ENCODE results near the gene FOXO6.

DNA sequence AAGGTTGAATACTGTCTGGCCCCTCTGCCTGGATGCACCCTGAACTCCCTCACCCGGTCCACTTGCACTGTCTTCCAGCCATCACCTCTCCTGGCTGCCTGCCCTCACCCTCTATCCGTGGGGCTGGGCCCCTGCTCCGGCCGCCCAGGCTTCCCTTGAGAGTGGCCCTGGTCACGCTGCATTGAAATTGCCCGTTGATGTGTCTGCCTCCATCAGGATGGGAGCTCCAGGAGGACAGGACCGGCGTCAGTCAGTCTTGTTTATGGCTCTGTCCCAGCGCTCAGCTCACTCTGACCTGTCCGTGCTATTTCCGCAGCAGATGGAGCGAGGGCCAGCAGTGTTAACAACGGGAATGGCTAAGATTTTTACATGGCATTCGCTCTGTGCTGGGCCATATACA is 34.9 kb downstream of the FOXO6 start:
- TF ChIP-seq, protein P1, sequence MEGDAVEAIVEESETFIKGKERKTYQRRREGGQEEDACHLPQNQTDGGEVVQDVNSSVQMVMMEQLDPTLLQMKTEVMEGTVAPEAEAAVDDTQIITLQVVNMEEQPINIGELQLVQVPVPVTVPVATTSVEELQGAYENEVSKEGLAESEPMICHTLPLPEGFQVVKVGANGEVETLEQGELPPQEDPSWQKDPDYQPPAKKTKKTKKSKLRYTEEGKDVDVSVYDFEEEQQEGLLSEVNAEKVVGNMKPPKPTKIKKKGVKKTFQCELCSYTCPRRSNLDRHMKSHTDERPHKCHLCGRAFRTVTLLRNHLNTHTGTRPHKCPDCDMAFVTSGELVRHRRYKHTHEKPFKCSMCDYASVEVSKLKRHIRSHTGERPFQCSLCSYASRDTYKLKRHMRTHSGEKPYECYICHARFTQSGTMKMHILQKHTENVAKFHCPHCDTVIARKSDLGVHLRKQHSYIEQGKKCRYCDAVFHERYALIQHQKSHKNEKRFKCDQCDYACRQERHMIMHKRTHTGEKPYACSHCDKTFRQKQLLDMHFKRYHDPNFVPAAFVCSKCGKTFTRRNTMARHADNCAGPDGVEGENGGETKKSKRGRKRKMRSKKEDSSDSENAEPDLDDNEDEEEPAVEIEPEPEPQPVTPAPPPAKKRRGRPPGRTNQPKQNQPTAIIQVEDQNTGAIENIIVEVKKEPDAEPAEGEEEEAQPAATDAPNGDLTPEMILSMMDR (conservative IDR thresholded peaks at IDR 0.05; ENCODE audit: low read depth, low read length), result no peak
- no peak for TF ChIP-seq EZH2 (IDR thresholded peaks at IDR 0.05; ENCODE audit: borderline replicate concordance, low read depth, low read length, poor library complexity, severe bottlenecking)
